Measurements from ENCODE around the gene SGCG.

Gene SGCG

GRCh38 chr13:23159760-23160637 is 20.8 kb upstream of the SGCG start (continued):
- TF ChIP-seq ESRRG (CRISPR knock-in tag; IDR thresholded peaks at IDR 0.05), result no peak
- TF ChIP-seq ARNTL (CRISPR knock-in tag; IDR thresholded peaks at IDR 0.05; ENCODE audit: borderline replicate concordance, low read depth), result no peak
- TF ChIP-seq ZC3H10 (CRISPR knock-in tag; IDR thresholded peaks at IDR 0.05), result no peak
- TF ChIP-seq ZNF70 (CRISPR knock-in tag; IDR thresholded peaks at IDR 0.05), result no peak
- no peak for TF ChIP-seq GLIS3 (CRISPR knock-in tag; IDR thresholded peaks at IDR 0.05)
- no peak for TF ChIP-seq ZNF8 (CRISPR knock-in tag; IDR thresholded peaks at IDR 0.05)
- no peak for TF ChIP-seq ISL1 (CRISPR knock-in tag; IDR thresholded peaks at IDR 0.05)

GRCh38 chr13:23160638-23161480 is 19.9 kb upstream of the SGCG start:
- ATAC-seq, result no peak
- TF ChIP-seq ZFP3 (CRISPR knock-in tag; IDR thresholded peaks at IDR 0.05), result no peak
- TF ChIP-seq GLIS3 (CRISPR knock-in tag; IDR thresholded peaks at IDR 0.05), result no peak

GRCh38 chr13:23161481-23161825 is 19.3 kb upstream of the SGCG start:
- ATAC-seq, result no peak
- no peak for TF ChIP-seq ZNF8 (CRISPR knock-in tag; IDR thresholded peaks at IDR 0.05)
- TF ChIP-seq ESRRG (CRISPR knock-in tag; IDR thresholded peaks at IDR 0.05), result no peak
- no peak for TF ChIP-seq RARB (CRISPR knock-in tag; IDR thresholded peaks at IDR 0.05)
- no peak for TF ChIP-seq PPARA (CRISPR knock-in tag; IDR thresholded peaks at IDR 0.05; ENCODE audit: borderline replicate concordance)
- TF ChIP-seq ZC3H10 (CRISPR knock-in tag; IDR thresholded peaks at IDR 0.05), result no peak
- no peak for TF ChIP-seq ZNF565 (CRISPR knock-in tag; conservative IDR thresholded peaks at IDR 0.05; ENCODE audit: low read depth)
- TF ChIP-seq ZFP30 (CRISPR knock-in tag; IDR thresholded peaks at IDR 0.05), result no peak
- no peak for TF ChIP-seq CSDC2 (CRISPR knock-in tag; IDR thresholded peaks at IDR 0.05)
- TF ChIP-seq BACH2 (CRISPR knock-in tag; IDR thresholded peaks at IDR 0.05; ENCODE audit: borderline replicate concordance), result no peak
- TF ChIP-seq TOX (CRISPR knock-in tag; IDR thresholded peaks at IDR 0.05; ENCODE audit: borderline replicate concordance), result no peak
- no peak for TF ChIP-seq POU6F1 (CRISPR knock-in tag; IDR thresholded peaks at IDR 0.05; ENCODE audit: borderline replicate concordance, low read depth)
- TF ChIP-seq CREB5 (CRISPR knock-in tag; IDR thresholded peaks at IDR 0.05; ENCODE audit: low read depth), result no peak
- TF ChIP-seq ARNTL (CRISPR knock-in tag; IDR thresholded peaks at IDR 0.05; ENCODE audit: borderline replicate concordance, low read depth), result no peak

- ATAC-seq, result 0 out of 3 replicates have a peak, but pooled peaks have one; percentile 34
- TF ChIP-seq ZNF8 (CRISPR knock-in tag; IDR thresholded peaks at IDR 0.05) (no peak), ARNTL (CRISPR knock-in tag; IDR thresholded peaks at IDR 0.05; ENCODE audit: borderline replicate concordance, low read depth) (no peak), GLIS3 (CRISPR knock-in tag; IDR thresholded peaks at IDR 0.05) (no peak), TCF4 (CRISPR knock-in tag; IDR thresholded peaks at IDR 0.05; ENCODE audit: borderline replicate concordance) (no peak), ISL1 (CRISPR knock-in tag; IDR thresholded peaks at IDR 0.05) (no peak), ZC3H10 (CRISPR knock-in tag; IDR thresholded peaks at IDR 0.05) (no peak), SNAI2 (CRISPR knock-in tag; IDR thresholded peaks at IDR 0.05) (no peak), PPARA (CRISPR knock-in tag; IDR thresholded peaks at IDR 0.05; ENCODE audit: borderline replicate concordance) (no peak), RARB (CRISPR knock-in tag; IDR thresholded peaks at IDR 0.05) (no peak), CREB5 (CRISPR knock-in tag; IDR thresholded peaks at IDR 0.05; ENCODE audit: low read depth) (no peak), BACH2 (CRISPR knock-in tag; IDR thresholded peaks at IDR 0.05; ENCODE audit: borderline replicate concordance) (no peak), OSR1 (CRISPR knock-in tag; IDR thresholded peaks at IDR 0.05) (no peak)
- TF ChIP-seq, protein P1, sequence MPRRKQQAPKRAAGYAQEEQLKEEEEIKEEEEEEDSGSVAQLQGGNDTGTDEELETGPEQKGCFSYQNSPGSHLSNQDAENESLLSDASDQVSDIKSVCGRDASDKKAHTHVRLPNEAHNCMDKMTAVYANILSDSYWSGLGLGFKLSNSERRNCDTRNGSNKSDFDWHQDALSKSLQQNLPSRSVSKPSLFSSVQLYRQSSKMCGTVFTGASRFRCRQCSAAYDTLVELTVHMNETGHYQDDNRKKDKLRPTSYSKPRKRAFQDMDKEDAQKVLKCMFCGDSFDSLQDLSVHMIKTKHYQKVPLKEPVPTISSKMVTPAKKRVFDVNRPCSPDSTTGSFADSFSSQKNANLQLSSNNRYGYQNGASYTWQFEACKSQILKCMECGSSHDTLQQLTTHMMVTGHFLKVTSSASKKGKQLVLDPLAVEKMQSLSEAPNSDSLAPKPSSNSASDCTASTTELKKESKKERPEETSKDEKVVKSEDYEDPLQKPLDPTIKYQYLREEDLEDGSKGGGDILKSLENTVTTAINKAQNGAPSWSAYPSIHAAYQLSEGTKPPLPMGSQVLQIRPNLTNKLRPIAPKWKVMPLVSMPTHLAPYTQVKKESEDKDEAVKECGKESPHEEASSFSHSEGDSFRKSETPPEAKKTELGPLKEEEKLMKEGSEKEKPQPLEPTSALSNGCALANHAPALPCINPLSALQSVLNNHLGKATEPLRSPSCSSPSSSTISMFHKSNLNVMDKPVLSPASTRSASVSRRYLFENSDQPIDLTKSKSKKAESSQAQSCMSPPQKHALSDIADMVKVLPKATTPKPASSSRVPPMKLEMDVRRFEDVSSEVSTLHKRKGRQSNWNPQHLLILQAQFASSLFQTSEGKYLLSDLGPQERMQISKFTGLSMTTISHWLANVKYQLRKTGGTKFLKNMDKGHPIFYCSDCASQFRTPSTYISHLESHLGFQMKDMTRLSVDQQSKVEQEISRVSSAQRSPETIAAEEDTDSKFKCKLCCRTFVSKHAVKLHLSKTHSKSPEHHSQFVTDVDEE (CRISPR knock-in tag; IDR thresholded peaks at IDR 0.05), result no peak
- TF ChIP-seq, protein P2, sequence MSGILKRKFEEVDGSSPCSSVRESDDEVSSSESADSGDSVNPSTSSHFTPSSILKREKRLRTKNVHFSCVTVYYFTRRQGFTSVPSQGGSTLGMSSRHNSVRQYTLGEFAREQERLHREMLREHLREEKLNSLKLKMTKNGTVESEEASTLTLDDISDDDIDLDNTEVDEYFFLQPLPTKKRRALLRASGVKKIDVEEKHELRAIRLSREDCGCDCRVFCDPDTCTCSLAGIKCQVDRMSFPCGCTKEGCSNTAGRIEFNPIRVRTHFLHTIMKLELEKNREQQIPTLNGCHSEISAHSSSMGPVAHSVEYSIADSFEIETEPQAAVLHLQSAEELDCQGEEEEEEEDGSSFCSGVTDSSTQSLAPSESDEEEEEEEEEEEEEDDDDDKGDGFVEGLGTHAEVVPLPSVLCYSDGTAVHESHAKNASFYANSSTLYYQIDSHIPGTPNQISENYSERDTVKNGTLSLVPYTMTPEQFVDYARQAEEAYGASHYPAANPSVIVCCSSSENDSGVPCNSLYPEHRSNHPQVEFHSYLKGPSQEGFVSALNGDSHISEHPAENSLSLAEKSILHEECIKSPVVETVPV (CRISPR knock-in tag; IDR thresholded peaks at IDR 0.05), result no peak
Observed at GRCh38 chr13:23175920-23176319, 4.9 kb upstream of the SGCG start.
